Activated CD4-positive, alpha-beta T cell treated with anti-CD3 and anti-CD28 coated beads, Interleukin-2, amount 10 ng/mL, durations not matched to agents 24 days and 14 days (primary cell): ENCODE measurements around the gene DBN1. TPM values are rescaled to one million over a fixed set of nuclear protein-coding genes. Genes with fewer than 3 reads are reported as not detected.
A peak's percentile ranks its signal among the peaks of the same experiment; 100 is the strongest.
"Not testable (repeated sequence)": the region's sequence is repeated elsewhere in the genome, so short reads cannot be mapped to it uniquely, and the experiment has no call there.

Experiments
- DNase-seq: peaks from one replicate; pipeline ENCODE4 v3.0.0; 2022
- H3K27ac Mint-ChIP-seq: one replicate; pipeline ENCODE4 v1.8.0; 2022; ENCODE audit warnings: mild to moderate bottlenecking, mixed read lengths
- H3K27me3 Mint-ChIP-seq: one replicate; pipeline ENCODE4 v1.8.0; 2022; ENCODE audit warnings: mixed read lengths
- H3K36me3 Mint-ChIP-seq: one replicate; pipeline ENCODE4 v1.8.0; 2022; ENCODE audit warnings: low read depth, mild to moderate bottlenecking, mixed read lengths
- H3K4me1 Mint-ChIP-seq: one replicate; pipeline ENCODE4 v1.8.0; 2021; ENCODE audit warnings: mixed read lengths
- H3K4me3 Mint-ChIP-seq: one replicate; pipeline ENCODE4 v1.8.0; 2022; ENCODE audit warnings: mild to moderate bottlenecking, moderate library complexity, mixed read lengths
- H3K9me3 Mint-ChIP-seq: one replicate; pipeline ENCODE4 v1.8.0; 2021; ENCODE audit warnings: mixed read lengths
- intact Hi-C: fragments of 100-400 bp; cut with micrococcal nuclease; formaldehyde crosslinking; loops from one replicate; pipeline ENCODE4 v1.15.1; 2023
- total RNA-seq: library from RNA; stranded (reverse); gene quantifications from 2 replicates; pipeline ENCODE4 v1.2.3, GENCODE V29; 2022

The DBN1 gene
- total RNA-seq, 1 donor from 2014 or later: 23.5 TPM

DNA sequence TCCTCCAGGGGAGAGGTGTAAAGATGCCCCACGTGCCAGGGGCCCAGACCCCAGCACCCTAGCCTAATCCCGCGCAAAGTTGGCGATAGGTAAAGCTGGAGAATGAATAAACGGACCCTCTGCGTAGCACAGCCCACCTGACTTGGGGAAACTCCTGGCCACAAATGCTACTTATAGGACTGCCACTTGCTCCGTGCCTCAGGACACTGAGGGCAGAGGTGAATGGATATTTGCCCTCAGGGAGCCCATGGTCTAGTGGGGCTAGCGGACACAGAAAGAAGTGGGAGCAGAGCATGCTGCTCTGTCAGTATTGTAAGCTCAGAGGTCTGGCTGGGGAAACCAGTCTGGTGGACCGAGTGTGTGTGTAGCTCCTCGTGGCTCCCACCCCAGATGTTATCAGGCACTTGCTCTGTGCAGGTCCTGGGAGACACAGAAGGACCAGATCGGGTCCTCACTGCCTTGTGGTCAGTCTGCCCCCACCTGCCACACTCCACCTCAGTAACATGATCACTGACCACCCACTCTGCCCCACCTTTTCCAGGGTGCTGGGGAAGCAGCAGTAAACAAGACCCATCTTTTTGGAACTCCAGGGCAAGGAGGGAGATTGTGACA, 46.1 kb downstream of the DBN1 start:
- peaks cover 39% of the 10 kb centered on the region for H3K36me3 Mint-ChIP-seq
- H3K9me3 Mint-ChIP-seq: no peaks in the 10 kb centered on the region
- H3K27me3 Mint-ChIP-seq: no peaks in the 10 kb centered on the region
- peaks cover 63% of the 10 kb centered on the region for H3K4me1 Mint-ChIP-seq
- peak overlapping the region; percentile 94 for H3K27ac Mint-ChIP-seq
- DNase-seq: no peak
- peak overlapping the region; percentile 96 for H3K4me3 Mint-ChIP-seq
- intact Hi-C loops: loop anchor here (2.0 to 5.0 kb wide), 2 partner anchors 63 to 420 kb away; partner anchors contain the start of gene UIMC1

DNA sequence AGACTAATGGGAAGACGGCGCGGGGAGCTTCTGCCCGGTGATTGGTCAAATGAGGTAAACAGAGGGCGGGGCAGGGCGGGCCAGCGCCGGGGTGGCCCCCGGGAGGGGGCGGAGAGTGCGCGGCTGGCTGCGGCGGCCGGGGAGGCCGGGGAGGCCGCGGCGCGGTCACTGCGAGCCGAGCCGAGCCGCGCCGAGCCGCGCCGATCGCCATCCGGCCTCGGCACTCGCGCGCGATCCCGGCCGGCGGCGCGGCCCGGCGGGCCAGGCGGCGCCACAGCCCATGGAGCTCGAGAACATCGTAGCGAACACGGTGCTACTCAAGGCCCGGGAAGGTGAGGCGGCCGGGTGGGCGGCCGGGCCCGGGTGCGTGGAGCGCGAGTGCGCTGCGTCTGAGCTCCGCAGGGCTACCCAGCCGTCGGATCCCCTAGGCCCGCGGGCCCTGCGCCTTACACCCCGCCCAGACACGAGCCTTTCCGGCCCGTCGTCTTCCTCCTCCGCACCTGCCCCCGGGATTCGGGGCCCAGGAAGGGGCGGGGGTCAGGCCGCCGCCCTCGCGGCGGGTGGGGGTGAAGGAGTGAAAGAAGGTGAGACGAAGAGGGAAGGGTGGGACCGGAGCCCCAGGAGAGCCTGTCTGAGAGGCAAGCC, 46.7 kb downstream of the DBN1 start, which contains the start of gene GRK6:
Gene GRK6 (plus strand): TSS at position 111 of the 645 bp plus-strand sequence. CDS start 170 bp downstream, at position 281.
- Mint-ChIP-seq H3K4me3 (peak within 1 kb of the TSS; percentile 96), H3K9me3 (no peaks in the 10 kb centered on the region), H3K27me3 (no peaks in the 10 kb centered on the region), H3K4me1 (peaks cover 59% of the 10 kb centered on the region), H3K27ac (peak within 1 kb of the TSS; percentile 98), H3K36me3 (peaks cover 35% of the 10 kb centered on the region)
- peak; percentile 93 for DNase-seq
- intact Hi-C loops: loop anchor here (1.0 to 5.0 kb wide), 6 partner anchors 29 to 419 kb away; partner anchors contain the start of genes PDLIM7 and UIMC1

DNA sequence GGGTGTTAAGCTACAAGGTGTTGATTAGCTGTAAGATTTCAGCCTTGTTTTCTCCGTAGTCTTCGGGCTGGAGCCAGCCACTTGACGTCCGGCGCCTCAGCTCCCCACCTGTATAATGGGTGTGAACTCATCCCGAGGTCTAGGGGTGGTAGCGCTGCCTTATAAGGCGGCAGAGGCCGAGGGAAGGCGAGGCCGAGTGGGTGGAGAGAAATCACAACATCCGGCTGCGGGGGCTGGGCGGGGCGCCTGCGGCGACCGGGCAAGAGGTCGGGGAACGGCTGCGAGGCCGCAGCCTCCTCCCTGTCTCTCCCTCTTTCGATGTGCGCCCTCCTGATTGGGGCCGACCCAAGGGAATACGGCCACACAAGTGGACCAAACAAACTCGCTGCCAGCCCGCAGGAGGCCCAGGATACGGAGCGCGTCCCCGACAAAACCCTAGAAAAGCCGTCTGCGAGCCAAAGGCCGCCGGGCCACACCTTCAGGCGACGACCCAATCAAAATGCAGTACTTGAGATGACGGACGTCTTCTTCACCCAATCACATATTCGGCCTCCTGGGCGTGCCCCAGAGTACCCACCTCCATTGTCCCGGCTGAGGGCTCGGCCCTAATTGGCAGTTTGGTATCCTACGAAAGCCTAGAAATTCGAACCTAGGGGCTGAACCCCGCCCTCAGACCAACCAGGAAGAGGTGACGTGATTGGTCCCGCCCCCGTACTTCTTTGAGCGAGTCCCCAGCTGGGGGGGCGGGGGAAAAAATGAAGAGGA, 47.5 kb downstream of the DBN1 start:
- intact Hi-C loops: loop anchor here (1.0 to 5.0 kb wide), 6 partner anchors 29 to 419 kb away; partner anchors contain the start of genes PDLIM7 and UIMC1
- Mint-ChIP-seq H3K4me3 (peak overlapping the region; percentile 93), H3K27ac (peak overlapping the region; percentile 98), H3K27me3 (no peaks in the 10 kb centered on the region), H3K9me3 (no peaks in the 10 kb centered on the region), H3K36me3 (peaks cover 30% of the 10 kb centered on the region), H3K4me1 (peaks cover 52% of the 10 kb centered on the region)
- DNase-seq: peak; percentile 100

DNA sequence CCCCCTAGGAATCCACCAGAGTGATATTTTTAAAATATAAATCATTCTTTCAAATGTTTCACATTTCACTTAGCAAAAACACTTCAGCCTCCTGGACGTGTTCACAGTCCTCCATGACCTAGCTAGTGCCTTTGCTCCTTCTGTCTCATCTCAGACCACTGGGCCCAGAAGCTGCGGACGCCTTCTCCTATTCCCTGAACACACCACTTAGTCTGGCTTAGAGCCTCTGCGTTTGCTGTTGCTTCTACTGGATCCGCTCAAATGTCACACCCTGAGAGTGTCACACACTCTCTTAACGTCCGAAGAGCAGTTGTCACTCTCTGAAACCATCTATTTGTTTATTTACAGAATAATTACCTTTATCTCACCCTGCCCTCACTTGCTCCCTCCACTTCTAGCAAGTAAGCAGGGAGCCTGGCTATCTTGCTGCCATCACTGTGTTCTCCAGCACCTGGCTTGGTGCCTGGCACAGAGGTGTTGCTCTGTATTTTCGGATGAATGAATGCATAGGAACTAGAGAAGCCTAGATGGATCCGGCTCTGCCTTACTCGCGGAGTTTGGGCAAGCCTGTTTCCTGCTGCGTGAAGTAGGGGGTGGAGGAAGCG, 48.1 kb downstream of the DBN1 start:
- H3K27me3 Mint-ChIP-seq: no peaks in the 10 kb centered on the region
- peaks cover 45% of the 10 kb centered on the region for H3K4me1 Mint-ChIP-seq
- intact Hi-C loops: loop anchor here (5.0 kb wide), 1 partner anchor 418 kb away; the partner anchor contains the start of gene UIMC1
- no peak for DNase-seq
- no peaks in the 10 kb centered on the region for H3K9me3 Mint-ChIP-seq
- peaks cover 25% of the 10 kb centered on the region for H3K36me3 Mint-ChIP-seq
- H3K4me3 Mint-ChIP-seq: peak overlapping the region; percentile 93
- peak overlapping the region; percentile 98 for H3K27ac Mint-ChIP-seq

GRCh38 chr5:177423671-177424070, 49.8 kb downstream of the DBN1 start:
- no peak overlapping the region for H3K4me3 Mint-ChIP-seq
- no peaks in the 10 kb centered on the region for H3K27me3 Mint-ChIP-seq
- H3K36me3 Mint-ChIP-seq: peaks cover 10% of the 10 kb centered on the region
- intact Hi-C loops: no loop called here
- H3K4me1 Mint-ChIP-seq: peaks cover 29% of the 10 kb centered on the region
- no peaks in the 10 kb centered on the region for H3K9me3 Mint-ChIP-seq
- no peak for DNase-seq
- H3K27ac Mint-ChIP-seq: no peak overlapping the region

GRCh38 chr5:177421062-177421798, 52.2 kb downstream of the DBN1 start:
- no peak for DNase-seq
- H3K4me1 Mint-ChIP-seq: peaks cover 17% of the 10 kb centered on the region

DNA sequence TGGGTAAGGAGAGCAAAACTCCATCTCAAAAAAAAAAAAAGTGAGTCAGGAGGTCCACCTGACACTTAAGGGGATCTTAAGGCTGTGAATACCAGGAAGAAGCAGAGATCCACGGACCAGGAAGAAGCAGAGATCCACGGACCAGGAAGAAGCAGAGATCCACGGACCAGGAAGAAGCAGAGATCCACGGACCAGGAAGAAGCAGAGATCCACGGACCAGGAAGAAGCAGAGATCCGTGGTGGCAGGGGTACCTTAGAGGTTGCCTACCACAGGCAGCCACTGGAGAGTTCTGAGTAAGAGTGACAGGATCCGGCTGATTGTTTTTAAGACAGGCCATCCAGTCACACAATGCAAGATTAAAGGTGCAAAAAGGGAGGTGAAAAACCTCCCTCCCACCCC, 53.0 kb downstream of the DBN1 start:
- H3K9me3 Mint-ChIP-seq, H3K27me3 Mint-ChIP-seq, H3K4me3 Mint-ChIP-seq, intact Hi-C loops, H3K36me3 Mint-ChIP-seq, H3K27ac Mint-ChIP-seq, DNase-seq: not testable (repeated sequence)
- peaks cover 12% of the 10 kb centered on the region for H3K4me1 Mint-ChIP-seq

More at GRCh38 chr5:177421062-177421798, 52.2 kb downstream of the DBN1 start:
- H3K27me3 Mint-ChIP-seq: no peaks in the 10 kb centered on the region
- no peaks in the 10 kb centered on the region for H3K36me3 Mint-ChIP-seq
- no peak overlapping the region for H3K27ac Mint-ChIP-seq
- no peak overlapping the region for H3K4me3 Mint-ChIP-seq
- intact Hi-C loops: no loop called here
- H3K9me3 Mint-ChIP-seq: no peaks in the 10 kb centered on the region

- no peaks in the 10 kb centered on the region for H3K9me3 Mint-ChIP-seq
- no peak overlapping the region for H3K4me3 Mint-ChIP-seq
- H3K27me3 Mint-ChIP-seq: no peaks in the 10 kb centered on the region
- peaks cover 4% of the 10 kb centered on the region for H3K4me1 Mint-ChIP-seq
- no peak for DNase-seq
- H3K27ac Mint-ChIP-seq: no peak overlapping the region
- intact Hi-C loops: no loop called here
- H3K36me3 Mint-ChIP-seq: no peaks in the 10 kb centered on the region
Measured at GRCh38 chr5:177419046-177419445, 54.4 kb downstream of the DBN1 start.

DNA sequence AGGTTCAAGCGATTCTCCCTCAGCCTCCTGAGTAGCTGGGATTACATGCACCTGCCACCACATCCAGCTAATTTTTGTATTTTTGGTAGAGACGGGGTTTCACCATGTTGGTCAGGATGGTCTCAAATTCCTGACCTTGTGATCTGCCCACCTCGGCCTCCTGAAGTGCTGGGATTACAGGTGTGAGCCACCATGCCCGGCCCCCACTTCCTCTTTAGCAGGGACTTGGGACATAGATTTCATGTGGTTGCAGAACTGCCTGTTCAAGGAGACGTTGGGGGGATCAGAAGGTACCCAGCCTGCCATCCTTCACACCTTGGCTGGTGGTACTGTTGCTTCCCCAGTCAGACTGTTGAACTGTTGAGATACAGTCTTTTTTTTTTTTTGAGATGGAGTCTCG, 56.4 kb downstream of the DBN1 start:
- H3K27ac Mint-ChIP-seq, H3K27me3 Mint-ChIP-seq, H3K4me3 Mint-ChIP-seq, DNase-seq, H3K36me3 Mint-ChIP-seq, H3K9me3 Mint-ChIP-seq, intact Hi-C loops: not testable (repeated sequence)
- H3K4me1 Mint-ChIP-seq: peaks cover 13% of the 10 kb centered on the region

DNA sequence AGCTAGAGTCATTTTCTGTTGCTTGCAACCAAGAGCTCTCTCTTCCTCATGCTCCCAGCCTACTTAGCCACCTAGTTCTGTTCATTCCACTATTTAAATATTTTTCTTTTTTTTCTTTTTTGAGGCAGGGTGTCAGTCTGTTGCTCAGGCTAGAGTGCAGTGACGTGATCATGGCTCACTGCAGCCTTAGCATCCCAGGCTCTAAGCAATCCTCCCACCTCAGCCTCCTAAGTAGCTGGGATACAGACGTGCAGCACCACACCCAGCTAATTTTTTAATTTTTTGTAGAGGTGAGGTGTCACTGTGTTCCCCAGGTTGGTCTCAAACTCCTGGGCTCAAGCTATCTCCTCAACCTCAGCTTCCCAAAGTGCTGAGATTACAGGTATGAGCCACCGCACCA, 59.0 kb downstream of the DBN1 start:
- H3K9me3 Mint-ChIP-seq: no peaks in the 10 kb centered on the region
- no peaks in the 10 kb centered on the region for H3K27me3 Mint-ChIP-seq
- intact Hi-C loops: no loop called here
- H3K4me3 Mint-ChIP-seq: no peak overlapping the region
- no peaks in the 10 kb centered on the region for H3K36me3 Mint-ChIP-seq
- H3K27ac Mint-ChIP-seq: no peak overlapping the region
- DNase-seq: no peak
- peaks cover 24% of the 10 kb centered on the region for H3K4me1 Mint-ChIP-seq

DNA sequence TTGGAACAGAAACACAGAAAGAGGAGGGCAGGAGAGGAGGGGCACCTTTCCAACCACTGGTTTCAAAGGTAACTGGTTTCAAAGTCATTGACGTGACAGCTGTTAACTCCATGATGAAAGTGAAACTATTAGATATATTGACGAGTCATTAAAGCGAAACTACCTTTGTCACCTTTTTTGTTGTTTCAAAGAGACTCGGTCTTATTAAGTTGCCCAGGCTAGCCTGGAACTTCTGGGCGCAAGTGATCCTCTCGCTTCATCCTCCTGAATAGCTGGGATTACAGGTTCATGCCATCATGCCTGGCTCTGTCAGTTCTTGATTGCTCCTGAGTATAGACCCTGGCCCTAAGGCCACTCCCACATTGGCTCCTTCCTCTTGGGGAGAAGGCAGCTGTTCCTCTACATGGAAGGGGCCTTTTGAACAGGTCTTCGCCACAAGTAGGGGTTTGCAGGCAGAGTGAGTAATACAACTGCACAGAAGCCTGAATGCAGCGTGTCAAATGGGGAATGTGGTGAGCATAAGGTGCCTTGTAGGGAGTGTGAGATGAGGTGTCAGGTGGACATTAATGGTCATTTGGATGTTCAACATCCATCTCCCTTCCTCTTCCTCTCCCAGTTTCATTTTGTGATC, 60.7 kb downstream of the DBN1 start:
- peaks cover 24% of the 10 kb centered on the region for H3K4me1 Mint-ChIP-seq
- intact Hi-C loops: no loop called here
- no peak overlapping the region for H3K27ac Mint-ChIP-seq
- DNase-seq: no peak
- H3K9me3 Mint-ChIP-seq: no peaks in the 10 kb centered on the region
- H3K27me3 Mint-ChIP-seq: peaks cover 2% of the 10 kb centered on the region
- no peaks in the 10 kb centered on the region for H3K36me3 Mint-ChIP-seq
- H3K4me3 Mint-ChIP-seq: no peak overlapping the region

GRCh38 chr5:177410575-177410974, 62.9 kb downstream of the DBN1 start:
- Mint-ChIP-seq H3K4me1 (peaks cover 24% of the 10 kb centered on the region), H3K9me3 (no peaks in the 10 kb centered on the region), H3K36me3 (no peaks in the 10 kb centered on the region), H3K27ac (no peak overlapping the region), H3K27me3 (peaks cover 8% of the 10 kb centered on the region), H3K4me3 (no peak overlapping the region)
- DNase-seq: no peak
- intact Hi-C loops: no loop called here
